Pericardium fibroblast (primary cell): Measurements from ENCODE around the gene ARHGAP29. TPM values are rescaled to one million over a fixed set of nuclear protein-coding genes. Genes with fewer than 3 reads are reported as not detected.

ENCODE experiments used
- total RNA-seq: library from RNA; depleted of rRNA; stranded (reverse); fragments of >200 nt; gene quantifications from 2 replicates; pipeline ENCODE4 v1.2.3, GENCODE V29; 2015

Gene ARHGAP29
- total RNA-seq, result 27.7 and 54.5 TPM in 2 replicates

GRCh38 chr1:94237291-94238226, at the start of gene ARHGAP29:
ARHGAP29 (minus strand) TSS chr1:94237584; CDS start chr1:94231611, 5,973 bp downstream.

Other genes starting within 250 kb of the ARHGAP29 start
- gene ABCA4, start 116.4 kb downstream of the ARHGAP29 start, total RNA-seq, result 0.12 TPM in 1 of 2 replicates, not detected in the other
- gene ABCD3, start 180.8 kb upstream of the ARHGAP29 start, total RNA-seq, result 14.7 and 23.3 TPM in 2 replicates